Testis (tissue), 3 donors: Measurements from ENCODE around the gene MEST. TPM values are rescaled to one million over a fixed set of nuclear protein-coding genes. Genes with fewer than 3 reads are reported as not detected.
A peak's percentile ranks its signal among the peaks of the same experiment; 100 is the strongest.

Source experiments
- DNase-seq: peaks from one replicate; pipeline ENCODE4 v3.0.0-alpha.2; 2019
- H3K27ac ChIP-seq, 2 donors: fragments of 200-600 bp; sonication (generic); one replicate each; pipeline ENCODE4 v1.5.1; 2019
- H3K27me3 ChIP-seq: fragments of 200-600 bp; sonication (generic); one replicate; pipeline ENCODE4 v1.5.1; 2019
- H3K36me3 ChIP-seq: fragments of 200-600 bp; sonication (generic); one replicate; pipeline ENCODE4 v1.5.1; 2017; ENCODE audit warnings: low read depth; ENCODE audit errors: missing control alignments
- H3K4me1 ChIP-seq: fragments of 200-600 bp; sonication (generic); one replicate; pipeline ENCODE4 v1.5.1; 2019
- H3K4me3 ChIP-seq, 2 donors: fragments of 200-600 bp; sonication (generic); one replicate each; pipeline ENCODE4 v1.5.1; 2017 to 2019
- H3K9me3 ChIP-seq: fragments of 200-600 bp; sonication (generic); one replicate; pipeline ENCODE4 v1.5.1; 2017
- CTCF ChIP-seq, 3 experiments: fragments of 450-650 bp in 2 of 3; fragments of 200-600 bp in 1 of 3; sonication (generic) in 1 of 3; IDR thresholded peaks; one replicate each; pipeline ENCODE4 v1.5.1; 2016 to 2019; ENCODE audit warnings: antibody characterized with exemption in 3 of 3, mild to moderate bottlenecking in 2 of 3, moderate library complexity in 1 of 3
- POLR2A ChIP-seq: fragments of 450-650 bp; IDR thresholded peaks from one replicate; pipeline ENCODE4 v1.6.1; 2017; ENCODE audit warnings: antibody characterized with exemption, mild to moderate bottlenecking, moderate library complexity
- WGBS, 2 donors: methylation state at CpG; one replicate each; pipeline ENCODE4 v1.1.5; 2018; 5-methylcytosine and 5-hydroxymethylcytosine counted together
- intact Hi-C: fragments of 100-400 bp; cut with DNase I; formaldehyde crosslinking; loops from one replicate; pipeline ENCODE4 v1.15.1; 2023; ENCODE audit warnings: low total_unique reads
- polyA plus RNA-seq: library from polyadenylated mRNA; stranded (reverse); fragments of 350-450 nt; fragmentation: Illumina TruSeq; extraction: RNeasy Lipid Tissue Mini Kit (QIAGEN cat#74804); gene quantifications from one replicate; pipeline ENCODE4 v1.2.3, GENCODE V29; 2014; ENCODE audit warnings: low read depth, low replicate concordance; ENCODE audit not compliant: insufficient read depth
- total RNA-seq, 2 donors: library from RNA; depleted of rRNA; stranded (reverse); fragments of >200 nt; gene quantifications; one replicate each; pipeline ENCODE4 v1.2.3, GENCODE V29; 2016

Gene MEST
- total and polyA plus RNA-seq, 3 donors from 2014 or later, result 32.5 to 65.2 (median 36.5) TPM

- Histone ChIP-seq H3K27ac (no peak overlapping the region), H3K36me3 (no peaks in the 10 kb centered on the region), H3K4me1 (peaks cover 17% of the 10 kb centered on the region), H3K9me3 (no peaks in the 10 kb centered on the region), H3K27me3 (no peaks in the 10 kb centered on the region), H3K4me3 (peak overlapping the region; percentile 47 to 69)
- no peak for DNase-seq
- TF ChIP-seq CTCF (IDR thresholded peaks at IDR 0.05), result no peak
- no peak for TF ChIP-seq POLR2A
- intact Hi-C loops, result no loop called here
- WGBS, 2 donors, result 44 to 53% methylated on average over 6 of the region's 6 CpGs
Observed at GRCh38 chr7:130486954-130487436, 4.9 kb upstream of the MEST start.

GRCh38 chr7:130488392-130489139 lies 3.3 kb upstream of the MEST start:
- intact Hi-C loops, result no loop called here
- no peak overlapping the region for H3K27ac ChIP-seq
- 53 to 63% methylated on average over 7 of the region's 7 CpGs for WGBS, 2 donors
- no peak overlapping the region for H3K4me3 ChIP-seq
- no peaks in the 10 kb centered on the region for H3K36me3 ChIP-seq
- no peaks in the 10 kb centered on the region for H3K27me3 ChIP-seq
- H3K4me1 ChIP-seq, result peaks cover 17% of the 10 kb centered on the region
- DNase-seq, result no peak
- no peaks in the 10 kb centered on the region for H3K9me3 ChIP-seq
- TF ChIP-seq POLR2A (no peak), CTCF (IDR thresholded peaks at IDR 0.05) (no peak)

- Histone ChIP-seq H3K4me1 (peaks cover 25% of the 10 kb centered on the region), H3K27ac (no peak overlapping the region), H3K36me3 (no peaks in the 10 kb centered on the region), H3K4me3 (no peak overlapping the region), H3K27me3 (no peaks in the 10 kb centered on the region), H3K9me3 (no peaks in the 10 kb centered on the region)
- no peak for DNase-seq
- 46 to 58% methylated on average over 10 of the region's 10 CpGs for WGBS, 2 donors
- no peak for TF ChIP-seq CTCF (IDR thresholded peaks at IDR 0.05)
- TF ChIP-seq POLR2A, result no peak
- intact Hi-C loops, result no loop called here
Observed at GRCh38 chr7:130489140-130489983, 2.5 kb upstream of the MEST start.

- no peak for TF ChIP-seq POLR2A
- TF ChIP-seq CTCF (IDR thresholded peaks at IDR 0.05), result no peak
- Histone ChIP-seq H3K4me3 (peak overlapping the region; percentile 46 to 59), H3K9me3 (no peaks in the 10 kb centered on the region), H3K4me1 (peaks cover 32% of the 10 kb centered on the region), H3K36me3 (no peaks in the 10 kb centered on the region), H3K27me3 (no peaks in the 10 kb centered on the region), H3K27ac (no peak overlapping the region)
- intact Hi-C loops, result loop anchor here (10.0 kb wide), 1 partner anchor 216 kb away; no protein-coding TSS in a partner anchor
- WGBS, 2 donors, result 40 to 47% methylated on average over 21 of the region's 21 CpGs
- no peak for DNase-seq
Observed at GRCh38 chr7:130490311-130490791, 1.5 kb upstream of the MEST start.
